B cell (primary cell): ENCODE data around the gene DCAF15. TPM values are rescaled to one million over a fixed set of nuclear protein-coding genes. Genes with fewer than 3 reads are reported as not detected.
A peak's percentile ranks its signal among the peaks of the same experiment; 100 is the strongest.

ENCODE experiments used
- ATAC-seq: fragments of 200-7000 bp; cut with Tn5 transposase; one replicate; pipeline ENCODE4 v1.10.0; 2021; ENCODE audit warnings: low read depth, mild to moderate bottlenecking, moderate number of reproducible peaks, moderate library complexity
- CTCF ChIA-PET: fragments of 350-600 bp; sonication (Branson Sonifier 250); formaldehyde crosslinking; loops from one replicate; lab custom pipeline; 2021; ENCODE audit warnings: antibody characterized with exemption, inconsistent platforms; lab: Charles Lee
- POLR2A ChIA-PET: fragments of 350-600 bp; sonication (Branson Sonifier 250); formaldehyde crosslinking; loops from one replicate; lab custom pipeline; 2021; ENCODE audit warnings: antibody characterized with exemption; lab: Charles Lee
- DNase-seq: peaks from one replicate; pipeline ENCODE4 v3.0.0; 2013
- H2AFZ ChIP-seq: 2 replicates; pipeline ENCODE4 v1.6.1; 2012; ENCODE audit warnings: mild to moderate bottlenecking, low read depth, low read length; ENCODE audit not compliant: insufficient read depth, poor library complexity, severe bottlenecking
- H3K27ac ChIP-seq, 2 donors: 1 replicate in 1 of 2; 2 replicates in 1 of 2; pipeline ENCODE4 v1.5.1; 2012 to 2013; ENCODE audit warnings: low read length in 2 of 2, mild to moderate bottlenecking in 2 of 2, moderate library complexity in 1 of 2
- H3K27me3 ChIP-seq, 4 experiments: fragments of 200-600 bp in 1 of 4; sonication (generic) in 1 of 4; replicated peaks in 1 of 4; 1 replicate in 2 of 4; 2 replicates in 2 of 4; pipeline versions ENCODE4 v1.6.1 to v1.7.0; 2013 to 2016; ENCODE audit warnings: low read length in 3 of 4, mild to moderate bottlenecking in 2 of 4, mixed read lengths in 1 of 4, moderate library complexity in 1 of 4; ENCODE audit not compliant: insufficient read depth in 4 of 4, control insufficient read depth in 3 of 4; ENCODE audit errors: control extremely low read depth in 1 of 4
- H3K36me3 ChIP-seq, 2 experiments: replicated peaks in 1 of 2; 1 replicate in 1 of 2; 2 replicates in 1 of 2; pipeline versions ENCODE4 v1.6.1 to v1.7.1; 2013; ENCODE audit warnings: low read length in 1 of 2; ENCODE audit not compliant: insufficient read depth in 2 of 2, control insufficient read depth in 1 of 2; ENCODE audit errors: control extremely low read depth in 1 of 2, extremely low read depth in 1 of 2
- H3K4me1 ChIP-seq, 2 donors: fragments of 200-600 bp in 1 of 2; sonication (generic) in 1 of 2; 1 replicate in 1 of 2; 2 replicates in 1 of 2; pipeline versions ENCODE4 v1.5.1 to v1.6.1; 2013 to 2017; ENCODE audit warnings: low read length in 2 of 2; ENCODE audit not compliant: control insufficient read depth in 2 of 2, insufficient read depth in 2 of 2
- H3K4me2 ChIP-seq: replicated peaks from 2 replicates; pipeline ENCODE3; 2012; ENCODE audit warnings: mild to moderate bottlenecking, low read depth, low read length; ENCODE audit not compliant: poor library complexity, severe bottlenecking
- H3K4me3 ChIP-seq, 5 experiments: fragments of 200-600 bp in 1 of 5; sonication (generic) in 1 of 5; 1 replicate in 3 of 5; 2 replicates in 2 of 5; pipeline versions ENCODE4 v1.5.1 to v1.7.0; 2011 to 2016; ENCODE audit warnings: low read length in 4 of 5, mild to moderate bottlenecking in 4 of 5, low read depth in 2 of 5, control low read depth in 1 of 5, moderate library complexity in 1 of 5; ENCODE audit not compliant: insufficient read depth in 1 of 5; ENCODE audit errors: control extremely low read depth in 1 of 5, extremely low read depth in 1 of 5
- H3K79me2 ChIP-seq: fragments of 200-600 bp; sonication (generic); one replicate; pipeline ENCODE4 v1.6.0; 2016; ENCODE audit warnings: low read length; ENCODE audit not compliant: control insufficient read depth, insufficient read depth
- H3K9ac ChIP-seq: fragments of 200-600 bp; sonication (generic); 2 replicates; pipeline ENCODE4 v1.6.1; 2017; ENCODE audit warnings: mild to moderate bottlenecking, low read length, moderate library complexity
- H3K9me3 ChIP-seq, 3 donors: one replicate each; pipeline versions ENCODE4 v1.6.1 to v1.7.1; 2013; ENCODE audit warnings: low read length in 2 of 3; ENCODE audit not compliant: control insufficient read depth in 2 of 3, insufficient read depth in 1 of 3; ENCODE audit errors: control extremely low read depth in 1 of 3
- H4K20me1 ChIP-seq: 2 replicates; pipeline ENCODE4 v1.6.0; 2012; ENCODE audit warnings: mild to moderate bottlenecking, low read length; ENCODE audit not compliant: insufficient read depth, control insufficient read depth, poor library complexity, severe bottlenecking
- H3K27ac Mint-ChIP-seq: one replicate; pipeline ENCODE4 v1.8.0; 2021; ENCODE audit warnings: mixed read lengths
- H3K27me3 Mint-ChIP-seq: one replicate; pipeline ENCODE4 v1.8.0; 2021; ENCODE audit warnings: mixed read lengths
- H3K4me1 Mint-ChIP-seq: one replicate; pipeline ENCODE4 v1.8.0; 2021; ENCODE audit warnings: mixed read lengths
- H3K4me3 Mint-ChIP-seq: one replicate; pipeline ENCODE4 v1.8.0; 2021; ENCODE audit warnings: mixed read lengths
- H3K9me3 Mint-ChIP-seq: one replicate; pipeline ENCODE4 v1.8.0; 2022; ENCODE audit warnings: mixed read lengths; ENCODE audit not compliant: insufficient read depth
- CTCF ChIP-seq: fragments of 200-600 bp; IDR thresholded peaks from one replicate; pipeline ENCODE4 v1.8.0; 2022; ENCODE audit warnings: antibody characterized with exemption, mild to moderate bottlenecking
- EZH2 ChIP-seq: IDR thresholded peaks from 2 replicates; pipeline ENCODE4 v1.6.1; 2012; ENCODE audit warnings: borderline replicate concordance, low read depth, mild to moderate bottlenecking, moderate library complexity, low read length; ENCODE audit not compliant: insufficient read depth, poor library complexity, severe bottlenecking
- WGBS: methylation state at CpG from one replicate; pipeline ENCODE4 v1.1.5; 2013; ENCODE audit warnings: missing lambda C conversion rate; ENCODE audit not compliant: insufficient coverage; 5-methylcytosine and 5-hydroxymethylcytosine counted together
- intact Hi-C: fragments of 100-400 bp; cut with micrococcal nuclease; formaldehyde crosslinking; loops from one replicate; pipeline ENCODE4 v1.10.0; 2022
- polyA plus RNA-seq: library from polyadenylated mRNA; depleted of rRNA; stranded (reverse); fragments of >200 nt; gene quantifications from 2 replicates; pipeline ENCODE4 v1.2.3, GENCODE V29; 2012
- total RNA-seq, 2 donors: library from RNA; stranded (reverse); fragments of 120-200 nt in 1 of 2; gene quantifications; 1 replicate in 1 of 2; 2 replicates in 1 of 2; pipeline versions ENCODE4 v1.2.3 to v1.2.4, GENCODE V29; 2013 to 2022

The DCAF15 gene
- total and polyA plus RNA-seq, 2 donors (not counting 1 experiment from before 2014, with no cell fraction given), result 116 to 157 TPM

DNA sequence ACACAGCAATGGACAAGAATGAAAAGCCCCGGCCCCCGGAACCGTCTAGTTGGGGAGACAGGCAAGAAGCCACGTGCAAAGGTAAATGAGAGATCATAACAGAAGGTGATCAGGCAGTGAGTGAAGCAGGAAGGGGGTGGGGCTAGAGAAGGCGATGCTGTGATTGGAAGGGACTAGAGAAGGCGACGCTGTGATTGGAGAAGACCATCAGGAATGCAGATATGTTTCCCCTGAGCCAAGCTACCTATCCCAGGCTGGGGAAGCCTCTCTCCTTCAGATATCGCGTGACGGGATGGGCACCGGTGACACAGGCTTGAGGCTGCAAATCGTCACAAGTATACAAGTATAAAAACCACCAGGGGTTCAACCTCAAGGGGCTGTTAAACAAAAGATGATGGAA lies 21.8 kb downstream of the DCAF15 start:
- peaks cover 11% of the 10 kb centered on the region for H3K4me1 Mint-ChIP-seq
- Histone ChIP-seq H3K9ac (no peak overlapping the region), H4K20me1 (no peaks in the 10 kb centered on the region), H3K36me3 (peaks cover 0 to 31% of the 10 kb centered on the region in 2 experiments), H3K27ac (no peak overlapping the region), H3K4me1 (peaks cover 1 to 14% of the 10 kb centered on the region in 2 donors), H3K27me3 (no peaks in the 10 kb centered on the region), H3K9me3 (no peaks in the 10 kb centered on the region), H2AFZ (no peak overlapping the region), H3K4me2 (no peak overlapping the region), H3K79me2 (no peaks in the 10 kb centered on the region), H3K4me3 (no peak overlapping the region)
- ChIA-PET POLR2A (interaction anchor here (0.6 kb wide), 1 partner anchor 71 kb away, joined by 3 read pairs; no protein-coding TSS in a partner anchor), CTCF (no interaction called here)
- no peaks in the 10 kb centered on the region for H3K27me3 Mint-ChIP-seq
- DNase-seq (no peak), ATAC-seq (peak; percentile 25)
- 78% methylated on average over 11 of the region's 12 CpGs for WGBS
- H3K9me3 Mint-ChIP-seq, result no peaks in the 10 kb centered on the region
- H3K27ac Mint-ChIP-seq, result peak overlapping the region; percentile 5
- intact Hi-C loops, result no loop called here
- TF ChIP-seq EZH2 (no peak), CTCF (no peak)
- no peak overlapping the region for H3K4me3 Mint-ChIP-seq

DNA sequence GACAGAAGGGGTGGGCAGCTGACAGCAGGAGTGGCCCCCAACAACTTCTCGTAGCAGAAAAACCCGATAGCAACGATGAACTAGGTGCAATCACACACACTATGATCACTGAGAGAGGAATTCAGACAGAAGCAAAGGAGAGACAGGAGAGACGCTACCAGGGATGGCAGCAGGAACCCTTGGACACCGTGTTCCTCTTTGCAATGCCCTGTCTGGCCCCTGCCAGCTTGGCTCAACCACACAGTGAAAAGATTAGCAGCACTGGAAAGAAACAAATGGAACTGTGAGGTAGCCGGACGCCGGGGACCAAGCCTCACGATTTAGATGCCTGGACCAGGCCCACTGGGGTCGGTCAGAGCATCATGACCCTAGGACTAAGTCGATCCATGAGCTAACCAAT lies 23.6 kb downstream of the DCAF15 start:
- no peak for TF ChIP-seq CTCF
- no peak for TF ChIP-seq EZH2
- H2AFZ ChIP-seq, result no peak overlapping the region
- DNase-seq, result no peak
- ChIA-PET POLR2A (interaction anchor here (1.9 kb wide), 1 partner anchor 10 kb away, joined by 5 read pairs; no protein-coding TSS in a partner anchor), CTCF (interaction anchor here (1.2 to 1.8 kb wide), 2 partner anchors 67 to 72 kb away, joined by 3 to 5 read pairs; no protein-coding TSS in a partner anchor)
- Mint-ChIP-seq H3K27me3 (no peaks in the 10 kb centered on the region), H3K27ac (peak overlapping the region; percentile 59), H3K9me3 (no peaks in the 10 kb centered on the region), H3K4me3 (no peak overlapping the region), H3K4me1 (peaks cover 21% of the 10 kb centered on the region)
- H3K79me2 ChIP-seq, result no peaks in the 10 kb centered on the region
- H3K9ac ChIP-seq, result no peak overlapping the region
- no peak for ATAC-seq
- no peaks in the 10 kb centered on the region for H3K9me3 ChIP-seq
- intact Hi-C loops, result no loop called here
- no peak overlapping the region for H3K4me3 ChIP-seq
- no peaks in the 10 kb centered on the region for H4K20me1 ChIP-seq
- peaks cover 0 to 18% of the 10 kb centered on the region in 2 experiments for H3K36me3 ChIP-seq
- 98% methylated on average over 11 of the region's 11 CpGs for WGBS
- peaks cover 12 to 30% of the 10 kb centered on the region in 2 donors for H3K4me1 ChIP-seq
- no peak overlapping the region for H3K27ac ChIP-seq
- no peak overlapping the region for H3K4me2 ChIP-seq
- H3K27me3 ChIP-seq, result peaks cover 0 to 7% (median 0%) of the 10 kb centered on the region in 4 experiments
